SK-N-SH (cell line): ENCODE results near the gene GATA3. TPM values are rescaled to one million over a fixed set of nuclear protein-coding genes. Genes with fewer than 3 reads are reported as not detected.

Experiments
- CTCF ChIA-PET: fragments of 300-600, 350-600 bp; formaldehyde crosslinking; extraction: SDS; loops from one replicate; lab custom pipeline; 2021; lab: Yijun Ruan, JAX
- POLR2A ChIA-PET: fragments of 350-600 bp; sonication (Branson Sonifier 250); formaldehyde crosslinking; extraction: SDS; loops from one replicate; lab custom pipeline; 2020; ENCODE audit warnings: antibody characterized with exemption, inconsistent platforms; lab: Yijun Ruan, JAX
- DNase-seq: peaks from one replicate; pipeline ENCODE4 v3.0.0; 2012
- H2AFZ ChIP-seq: fragments of 200-600 bp; sonication (generic); 2 replicates; pipeline ENCODE4 v1.8.1; 2016; ENCODE audit warnings: antibody characterized with exemption, mild to moderate bottlenecking, low read depth
- H3F3A ChIP-seq: fragments of 200-600 bp; sonication (generic); replicated peaks from 2 replicates; pipeline ENCODE3; 2016; ENCODE audit warnings: antibody characterized with exemption, mild to moderate bottlenecking; ENCODE audit not compliant: insufficient read depth
- H3K27ac ChIP-seq, 2 experiments: fragments of 200-500 bp in 1 of 2; fragments of 200-600 bp in 1 of 2; sonication (Bioruptor generic) in 1 of 2; sonication (generic), shearing (Covaris generic) in 1 of 2; 2 replicates each; pipeline versions ENCODE4 v1.5.1 to v1.6.1; 2014 to 2016; ENCODE audit warnings: low read depth in 2 of 2, inconsistent platforms in 1 of 2, low read length in 1 of 2, mild to moderate bottlenecking in 1 of 2, mixed read lengths in 1 of 2
- H3K27me3 ChIP-seq: fragments of 200-600 bp; sonication (generic), shearing (Covaris generic); 2 replicates; pipeline ENCODE4 v1.6.1; 2016; ENCODE audit warnings: mixed run types; ENCODE audit not compliant: insufficient read depth
- H3K36me3 ChIP-seq, 2 experiments: fragments of 200-500 bp in 1 of 2; fragments of 200-600 bp in 1 of 2; sonication (Bioruptor generic) in 1 of 2; sonication (generic) in 1 of 2; replicated peaks in 1 of 2; 2 replicates each; pipeline versions ENCODE3 to v1.5.1; 2014 to 2016; ENCODE audit warnings: low read length in 1 of 2, mild to moderate bottlenecking in 1 of 2; ENCODE audit not compliant: insufficient read depth in 2 of 2, control insufficient read depth in 1 of 2
- H3K4me1 ChIP-seq, 2 experiments: fragments of 200-500 bp in 1 of 2; fragments of 200-600 bp in 1 of 2; sonication (Bioruptor generic) in 1 of 2; sonication (generic), shearing (Covaris generic) in 1 of 2; 2 replicates each; pipeline versions ENCODE4 v1.5.1 to v1.6.1; 2014 to 2016; ENCODE audit warnings: low read depth in 1 of 2, low read length in 1 of 2, mixed run types in 1 of 2; ENCODE audit not compliant: insufficient read depth in 2 of 2, control insufficient read depth in 1 of 2
- H3K4me2 ChIP-seq: fragments of 200-600 bp; sonication (generic), shearing (Covaris generic); 2 replicates; pipeline ENCODE4 v1.6.1; 2017; ENCODE audit warnings: mixed run types
- H3K4me3 ChIP-seq, 2 experiments: fragments of 200-500 bp in 1 of 2; fragments of 200-600 bp in 1 of 2; sonication (Bioruptor generic) in 1 of 2; sonication (generic), shearing (Covaris generic) in 1 of 2; 2 replicates each; pipeline versions ENCODE4 v1.5.1 to v1.8.1; 2014 to 2016; ENCODE audit warnings: low read depth in 2 of 2, inconsistent platforms in 1 of 2, low read length in 1 of 2, mild to moderate bottlenecking in 1 of 2, mixed read lengths in 1 of 2, moderate library complexity in 1 of 2
- H3K79me2 ChIP-seq: fragments of 200-600 bp; sonication (generic); 2 replicates; pipeline ENCODE4 v1.8.1; 2017; ENCODE audit warnings: mild to moderate bottlenecking; ENCODE audit not compliant: insufficient read depth
- H3K9ac ChIP-seq: fragments of 200-600 bp; sonication (generic); 2 replicates; pipeline ENCODE4 v1.6.1; 2017; ENCODE audit warnings: mixed run types
- H3K9me2 ChIP-seq: fragments of 200-600 bp; sonication (generic); 2 replicates; pipeline ENCODE4 v1.6.1; 2017; ENCODE audit warnings: mixed run types
- H3K9me3 ChIP-seq: fragments of 200-600 bp; sonication (generic); 2 replicates; pipeline ENCODE4 v1.6.1; 2017; ENCODE audit warnings: mixed run types, mild to moderate bottlenecking, moderate library complexity
- H4K20me1 ChIP-seq: fragments of 200-600 bp; sonication (generic); 2 replicates; pipeline ENCODE4 v1.6.1; 2017; ENCODE audit warnings: mild to moderate bottlenecking, mixed run types; ENCODE audit not compliant: insufficient read depth
- CHD2 ChIP-seq: fragments of 150-350 bp; IDR thresholded peaks from 2 replicates; pipeline ENCODE4 v1.6.1; 2018; ENCODE audit warnings: low read length; ENCODE audit not compliant: partially characterized antibody
- ELF1 ChIP-seq: IDR thresholded peaks from 2 replicates; pipeline ENCODE4 v1.4.0; 2012
- EP300 ChIP-seq, 2 experiments: IDR thresholded peaks; 2 replicates each; pipeline versions ENCODE4 v1.4.0 to v1.6.1; 2012; ENCODE audit warnings: borderline replicate concordance in 1 of 2, low read depth in 1 of 2, low read length in 1 of 2
- EZH2phosphoT487 ChIP-seq: fragments of 200-600 bp; sonication (generic); IDR thresholded peaks from 2 replicates; pipeline ENCODE4 v1.6.1; 2017; ENCODE audit warnings: low read depth, mixed run types, mild to moderate bottlenecking, antibody characterized with exemption, moderate library complexity, borderline replicate concordance
- FOSL2 ChIP-seq: IDR thresholded peaks from 2 replicates; pipeline ENCODE4 v1.4.0; 2012; ENCODE audit warnings: low read depth, mild to moderate bottlenecking, moderate library complexity, borderline replicate concordance
- FOXJ3 ChIP-seq: sonication (generic); formaldehyde crosslinking; IDR thresholded peaks from 2 replicates; pipeline ENCODE4 v1.5.1; 2020; ENCODE audit warnings: mild to moderate bottlenecking, missing genetic modification reagents
- GABPA ChIP-seq: IDR thresholded peaks from 2 replicates; pipeline ENCODE4 v1.4.0; 2012; ENCODE audit warnings: low read depth, mild to moderate bottlenecking
- GATA2 ChIP-seq: sonication (generic); formaldehyde crosslinking; IDR thresholded peaks from 2 replicates; pipeline ENCODE4 v1.5.0; 2020; ENCODE audit warnings: mild to moderate bottlenecking, missing genetic modification reagents
- MXI1 ChIP-seq: IDR thresholded peaks from 2 replicates; pipeline ENCODE4 v1.6.1; 2012; ENCODE audit warnings: mild to moderate bottlenecking, low read depth, low read length, improper control_type of control experiment
- NFIC ChIP-seq: IDR thresholded peaks from 2 replicates; pipeline ENCODE4 v1.4.0; 2012; ENCODE audit warnings: borderline replicate concordance
- POLR2AphosphoS5 ChIP-seq: IDR thresholded peaks from 2 replicates; pipeline ENCODE4 v1.6.1; 2012; ENCODE audit warnings: low read depth, low read length
- RAD21 ChIP-seq: IDR thresholded peaks from 2 replicates; pipeline ENCODE4 v1.6.1; 2012; ENCODE audit warnings: mild to moderate bottlenecking, low read length
- TAF1 ChIP-seq: IDR thresholded peaks from 2 replicates; pipeline ENCODE4 v1.6.1; 2012; ENCODE audit warnings: low read depth, mild to moderate bottlenecking, low read length, moderate library complexity, borderline replicate concordance
- TCF12 ChIP-seq: IDR thresholded peaks from 2 replicates; pipeline ENCODE4 v1.4.0; 2012
- WGBS: methylation state at CpG from one replicate; pipeline ENCODE4 v1.1.6; 2017; ENCODE audit warnings: low lambda C conversion rate; 5-methylcytosine and 5-hydroxymethylcytosine counted together
- polyA plus RNA-seq, 3 experiments: library from polyadenylated mRNA; depleted of rRNA; stranded (reverse); fragments of >200 nt; gene quantifications; 2 replicates each; pipeline ENCODE4 v1.2.3, GENCODE V29; 2012
- TF ChIP-seq, protein P1 (sequence below): IDR thresholded peaks from 2 replicates; pipeline ENCODE4 v1.6.1; 2012; ENCODE audit warnings: mild to moderate bottlenecking, low read depth, low read length, moderate library complexity
- TF ChIP-seq, protein P2 (sequence below): IDR thresholded peaks from 2 replicates; pipeline ENCODE4 v1.4.0; 2012; ENCODE audit warnings: low read depth, borderline replicate concordance

Gene GATA3
- polyA plus RNA-seq, 1 of the 3 experiments (the other 2 are of a cell fraction) = 14.3 TPM

DNA sequence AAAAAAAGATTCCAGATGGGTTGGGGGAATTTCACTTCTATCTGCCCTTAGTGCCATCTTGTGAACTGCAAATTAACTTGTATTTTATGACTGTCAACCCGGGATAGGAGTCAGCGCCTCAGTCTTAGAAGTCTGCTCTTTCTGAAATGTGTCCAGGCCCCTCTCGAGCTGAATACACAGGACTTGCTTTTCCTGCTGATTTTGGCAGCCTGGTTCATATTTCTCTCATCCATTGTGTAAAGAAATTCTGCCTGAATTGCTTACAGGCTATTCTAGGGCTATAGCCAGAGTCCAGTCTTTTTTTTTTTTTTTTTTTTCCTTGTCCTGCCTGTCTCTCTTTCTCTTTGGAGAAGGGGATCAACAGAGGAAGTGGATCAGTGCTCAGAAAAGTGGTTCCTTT lies 24.6 kb downstream of the GATA3 start:
- Histone ChIP-seq H2AFZ (no peak overlapping the region), H3K9me2 (no peaks in the 10 kb centered on the region), H3K4me1 (peaks cover 0 to 3% of the 10 kb centered on the region in 2 experiments; a peak in 2 of 4 replicates), H3K27me3 (no peaks in the 10 kb centered on the region), H3F3A (peaks cover 37% of the 10 kb centered on the region), H3K9ac (no peak overlapping the region), H3K36me3 (peaks cover 24 to 31% of the 10 kb centered on the region in 2 experiments)
- no peak for DNase-seq
- WGBS = 62% methylated on average over 3 of the region's 3 CpGs
- POLR2A ChIA-PET = no interaction called here
- TF ChIP-seq FOSL2 (no peak), POLR2AphosphoS5 (no peak), ELF1 (no peak), FOXJ3 (CRISPR knock-in tag) (no peak), RAD21 (no peak), GABPA (no peak), NFIC (no peak), TCF12 (no peak), EP300 (IDR thresholded peaks at IDR 0.05; ENCODE audit: borderline replicate concordance in 1 of 2, low read depth in 1 of 2, low read length in 1 of 2) (no peak), EZH2phosphoT487 (no peak), GATA2 (CRISPR knock-in tag) (no peak), MXI1 (no peak), TAF1 (no peak), CHD2 (no peak)
- TF ChIP-seq, protein P1, sequence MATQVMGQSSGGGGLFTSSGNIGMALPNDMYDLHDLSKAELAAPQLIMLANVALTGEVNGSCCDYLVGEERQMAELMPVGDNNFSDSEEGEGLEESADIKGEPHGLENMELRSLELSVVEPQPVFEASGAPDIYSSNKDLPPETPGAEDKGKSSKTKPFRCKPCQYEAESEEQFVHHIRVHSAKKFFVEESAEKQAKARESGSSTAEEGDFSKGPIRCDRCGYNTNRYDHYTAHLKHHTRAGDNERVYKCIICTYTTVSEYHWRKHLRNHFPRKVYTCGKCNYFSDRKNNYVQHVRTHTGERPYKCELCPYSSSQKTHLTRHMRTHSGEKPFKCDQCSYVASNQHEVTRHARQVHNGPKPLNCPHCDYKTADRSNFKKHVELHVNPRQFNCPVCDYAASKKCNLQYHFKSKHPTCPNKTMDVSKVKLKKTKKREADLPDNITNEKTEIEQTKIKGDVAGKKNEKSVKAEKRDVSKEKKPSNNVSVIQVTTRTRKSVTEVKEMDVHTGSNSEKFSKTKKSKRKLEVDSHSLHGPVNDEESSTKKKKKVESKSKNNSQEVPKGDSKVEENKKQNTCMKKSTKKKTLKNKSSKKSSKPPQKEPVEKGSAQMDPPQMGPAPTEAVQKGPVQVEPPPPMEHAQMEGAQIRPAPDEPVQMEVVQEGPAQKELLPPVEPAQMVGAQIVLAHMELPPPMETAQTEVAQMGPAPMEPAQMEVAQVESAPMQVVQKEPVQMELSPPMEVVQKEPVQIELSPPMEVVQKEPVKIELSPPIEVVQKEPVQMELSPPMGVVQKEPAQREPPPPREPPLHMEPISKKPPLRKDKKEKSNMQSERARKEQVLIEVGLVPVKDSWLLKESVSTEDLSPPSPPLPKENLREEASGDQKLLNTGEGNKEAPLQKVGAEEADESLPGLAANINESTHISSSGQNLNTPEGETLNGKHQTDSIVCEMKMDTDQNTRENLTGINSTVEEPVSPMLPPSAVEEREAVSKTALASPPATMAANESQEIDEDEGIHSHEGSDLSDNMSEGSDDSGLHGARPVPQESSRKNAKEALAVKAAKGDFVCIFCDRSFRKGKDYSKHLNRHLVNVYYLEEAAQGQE = no peak
- TF ChIP-seq, protein P2, sequence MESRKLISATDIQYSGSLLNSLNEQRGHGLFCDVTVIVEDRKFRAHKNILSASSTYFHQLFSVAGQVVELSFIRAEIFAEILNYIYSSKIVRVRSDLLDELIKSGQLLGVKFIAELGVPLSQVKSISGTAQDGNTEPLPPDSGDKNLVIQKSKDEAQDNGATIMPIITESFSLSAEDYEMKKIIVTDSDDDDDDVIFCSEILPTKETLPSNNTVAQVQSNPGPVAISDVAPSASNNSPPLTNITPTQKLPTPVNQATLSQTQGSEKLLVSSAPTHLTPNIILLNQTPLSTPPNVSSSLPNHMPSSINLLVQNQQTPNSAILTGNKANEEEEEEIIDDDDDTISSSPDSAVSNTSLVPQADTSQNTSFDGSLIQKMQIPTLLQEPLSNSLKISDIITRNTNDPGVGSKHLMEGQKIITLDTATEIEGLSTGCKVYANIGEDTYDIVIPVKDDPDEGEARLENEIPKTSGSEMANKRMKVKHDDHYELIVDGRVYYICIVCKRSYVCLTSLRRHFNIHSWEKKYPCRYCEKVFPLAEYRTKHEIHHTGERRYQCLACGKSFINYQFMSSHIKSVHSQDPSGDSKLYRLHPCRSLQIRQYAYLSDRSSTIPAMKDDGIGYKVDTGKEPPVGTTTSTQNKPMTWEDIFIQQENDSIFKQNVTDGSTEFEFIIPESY = no peak
- TF ChIP-seq, all 33 proteins: peak for 0
- Histone ChIP-seq H4K20me1 (peaks cover 12% of the 10 kb centered on the region), H3K27ac (peak overlapping the region; percentile 41 to 48; a peak in 2 of 4 replicates), H3K4me3 (no peak overlapping the region), H3K9me3 (no peaks in the 10 kb centered on the region), H3K79me2 (peaks cover 18% of the 10 kb centered on the region), H3K4me2 (no peak overlapping the region)
- CTCF ChIA-PET = interaction anchor here (0.7 kb wide), 1 partner anchor 489 kb away, joined by 3 read pairs; no protein-coding TSS in a partner anchor
